CD4-positive, alpha-beta T cell treated with Interleukin-15 for 1 hour (primary cell): ENCODE measurements around the gene OR2B2.
"Not testable (repeated sequence)": the region's sequence is repeated elsewhere in the genome, so short reads cannot be mapped to it uniquely, and the experiment has no call there.

ENCODE experiments used
- DNase-seq: peaks from one replicate; pipeline ENCODE4 v3.0.0-alpha.2; 2020

OR2B2 gene

DNA sequence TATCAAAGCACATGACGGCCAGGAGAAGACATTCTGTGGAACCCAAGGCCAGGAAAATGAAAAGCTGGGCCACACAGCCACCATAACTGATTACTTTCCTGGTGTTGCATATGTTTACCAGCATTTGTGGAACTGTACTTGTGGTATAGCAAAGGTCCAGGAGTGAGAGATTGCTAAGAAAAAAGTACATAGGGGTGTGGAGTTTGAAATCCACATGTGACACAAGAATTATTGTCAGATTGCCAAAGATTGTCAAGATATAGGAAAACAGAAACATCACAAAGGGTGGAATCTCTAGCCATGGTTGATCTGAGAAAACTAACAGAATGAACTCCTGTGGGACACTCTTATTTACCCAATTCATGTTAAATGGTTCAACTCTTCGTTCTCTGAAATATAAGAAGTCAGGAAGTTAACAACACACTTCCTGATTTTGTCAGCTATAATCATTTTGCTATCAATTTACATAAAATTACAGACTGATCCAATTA is at the start of gene OR2B2:
Gene OR2B2 (minus strand): TSS at position 441 of the 491 bp plus-strand sequence. CDS start 77 bp downstream, at position 364.
- no peak for DNase-seq

DNA sequence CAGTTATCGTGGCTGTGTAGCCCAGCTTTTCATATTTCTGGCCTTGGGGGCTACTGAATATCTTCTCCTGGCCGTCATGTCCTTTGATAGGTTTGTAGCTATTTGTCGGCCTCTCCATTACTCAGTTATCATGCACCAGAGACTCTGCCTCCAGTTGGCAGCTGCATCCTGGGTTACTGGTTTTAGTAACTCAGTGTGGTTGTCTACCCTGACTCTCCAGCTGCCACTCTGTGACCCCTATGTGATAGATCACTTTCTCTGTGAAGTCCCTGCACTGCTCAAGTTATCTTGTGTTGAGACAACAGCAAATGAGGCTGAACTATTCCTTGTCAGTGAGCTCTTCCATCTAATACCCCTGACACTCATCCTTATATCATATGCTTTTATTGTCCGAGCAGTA is 45.3 kb upstream of the OR2B2 start:
- DNase-seq, result no peak

DNA sequence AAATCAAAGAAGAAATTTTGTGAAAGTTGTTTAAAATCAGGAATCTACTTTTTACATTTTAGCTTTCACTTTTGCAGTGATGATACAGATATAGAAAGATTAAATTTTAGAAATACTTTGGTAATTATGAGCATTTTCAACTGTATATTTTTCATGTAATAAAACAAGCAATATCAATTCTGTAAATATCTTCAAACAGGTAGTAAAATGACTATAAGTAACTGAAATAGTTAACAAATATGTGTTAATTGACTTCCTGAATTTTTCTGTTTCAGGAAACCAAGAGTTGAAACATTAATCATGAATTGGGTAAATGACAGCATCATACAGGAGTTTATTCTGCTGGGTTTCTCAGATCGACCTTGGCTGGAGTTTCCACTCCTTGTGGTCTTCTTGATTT is 44.7 kb upstream of the OR2B2 start, which contains the start of gene OR2B6:
Gene OR2B6 (plus strand): TSS at position 301 of the 400 bp plus-strand sequence. CDS start 0 bp downstream, at position 301.
- DNase-seq, result no peak

DNA sequence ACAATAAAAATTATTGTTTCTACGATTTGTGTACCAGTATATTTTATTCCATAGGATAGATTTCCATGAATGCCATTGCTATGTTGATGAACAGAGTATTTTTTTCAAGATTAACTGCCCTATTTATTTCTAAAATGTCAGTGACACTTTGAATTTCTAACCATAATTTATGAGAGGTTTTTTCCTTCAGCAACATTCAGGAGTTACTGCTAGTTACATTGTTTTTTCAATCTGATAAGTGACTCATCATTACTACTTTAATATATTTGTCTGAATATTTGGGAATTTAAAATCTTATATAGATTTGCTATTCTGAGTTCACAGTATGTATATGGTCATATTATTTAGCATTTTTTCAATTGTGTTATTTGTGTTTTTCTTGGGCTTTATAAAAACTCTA is 38.8 kb upstream of the OR2B2 start:
- DNase-seq, result no peak

DNA sequence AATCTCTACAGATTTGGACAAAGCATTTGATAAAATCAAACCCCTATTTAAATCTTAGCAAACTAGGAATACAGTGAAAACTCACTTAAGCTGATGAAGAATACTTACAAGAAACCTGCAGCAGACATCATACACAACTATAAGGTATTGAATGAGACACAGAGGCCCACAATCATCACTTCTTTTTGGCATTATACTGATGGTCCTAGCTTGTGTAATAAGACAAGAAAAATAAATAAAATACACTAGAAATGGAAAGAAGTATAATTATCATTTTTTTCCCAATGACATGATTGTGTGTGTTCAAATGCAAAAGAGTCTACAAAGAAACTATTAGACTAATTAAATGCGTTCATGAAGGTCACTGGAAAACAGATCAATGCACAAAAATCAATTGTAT is 36.0 kb upstream of the OR2B2 start:
- no peak for DNase-seq

DNA sequence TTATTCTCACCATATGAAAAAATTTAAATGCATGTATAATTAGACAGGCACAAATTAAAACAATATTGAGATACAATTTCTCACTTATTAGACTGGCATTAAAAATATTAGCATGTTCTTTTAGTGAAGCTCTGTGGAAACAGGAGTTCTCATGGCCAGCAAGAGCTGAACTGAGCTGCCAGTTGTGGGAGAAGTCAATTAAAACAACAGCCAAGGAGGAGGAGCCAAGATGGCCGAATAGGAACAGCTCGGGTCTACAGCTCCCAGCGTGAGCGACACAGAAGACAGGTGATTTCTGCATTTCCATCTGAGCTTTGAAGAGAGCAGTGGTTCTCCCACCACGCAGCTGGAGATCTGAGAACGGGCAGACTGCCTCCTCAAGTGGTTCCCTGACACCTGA is 30.9 kb upstream of the OR2B2 start:
- DNase-seq, result not testable (repeated sequence)

DNA sequence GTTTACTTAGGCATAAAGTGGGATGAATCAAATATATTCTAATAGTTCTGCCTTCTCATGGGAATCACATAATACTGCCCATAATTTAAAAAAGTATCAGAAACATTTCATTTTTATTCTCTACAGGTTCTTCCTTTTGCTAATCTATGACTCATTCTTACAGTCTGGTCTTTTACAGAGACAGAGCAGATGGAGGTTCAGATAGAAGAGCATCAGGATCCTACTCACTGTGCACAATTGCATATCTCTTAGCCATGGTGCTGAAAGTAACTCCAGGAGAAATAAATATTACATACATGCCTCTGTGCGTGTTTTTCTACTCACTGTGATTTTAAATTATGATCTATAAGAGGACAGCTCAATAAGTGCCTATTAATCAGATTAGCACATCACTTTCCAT is 28.6 kb upstream of the OR2B2 start:
- no peak for DNase-seq

DNA sequence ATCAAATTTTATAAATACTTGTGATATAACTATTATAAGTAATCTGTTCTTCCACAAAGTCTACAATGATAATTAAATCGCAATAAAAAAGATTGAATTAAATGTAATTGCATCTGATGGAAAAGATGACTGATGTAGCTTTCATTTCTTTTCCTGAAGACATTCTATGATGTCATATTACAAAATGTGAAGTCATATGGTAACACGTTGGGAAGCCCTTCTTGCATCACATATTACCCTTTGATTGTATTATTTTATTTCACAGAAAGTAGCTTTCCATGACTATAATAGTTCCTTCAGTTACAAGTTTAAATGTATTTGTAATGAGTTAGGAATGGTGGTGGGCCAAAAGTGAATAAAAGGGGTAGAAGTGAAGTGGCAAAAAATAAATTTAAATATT is 19.0 kb upstream of the OR2B2 start:
- no peak for DNase-seq

DNA sequence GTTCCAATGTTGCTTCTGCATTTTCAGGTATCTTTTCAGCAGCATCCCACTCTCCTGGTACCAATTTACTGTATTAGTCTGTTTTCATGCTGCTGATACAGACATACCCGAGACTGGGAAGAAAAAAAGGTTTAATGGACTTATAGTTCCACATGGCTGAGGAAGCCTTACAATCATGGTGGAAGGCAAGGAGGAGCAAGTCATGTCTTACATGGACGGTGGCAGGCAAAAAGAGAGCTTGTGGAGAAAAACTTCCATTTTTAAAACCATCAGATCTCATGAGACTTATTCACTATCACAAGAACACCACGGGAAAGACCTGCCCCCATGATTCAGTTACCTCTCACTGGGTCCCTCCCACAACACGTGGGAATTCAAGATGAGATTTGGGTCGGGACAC is 17.7 kb upstream of the OR2B2 start:
- not testable (repeated sequence) for DNase-seq

DNA sequence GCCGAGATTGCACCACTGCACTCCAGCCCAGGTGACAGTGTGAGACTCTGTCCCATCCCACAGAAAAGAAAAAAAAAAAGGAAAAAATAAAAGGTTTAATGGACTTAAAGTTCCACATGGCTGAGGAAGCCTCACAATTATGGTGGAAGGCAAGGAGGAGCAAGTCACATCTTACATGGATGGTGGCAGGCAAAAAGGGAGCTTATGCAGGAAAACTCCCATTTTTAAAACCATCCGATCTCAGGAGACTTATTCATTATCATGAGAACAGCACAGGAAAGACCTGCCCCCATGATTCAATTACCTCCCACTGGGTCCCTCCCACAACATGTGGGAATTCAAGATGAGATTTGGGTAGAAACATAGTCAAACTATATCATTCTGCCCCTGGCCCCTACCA is 15.8 kb upstream of the OR2B2 start:
- not testable (repeated sequence) for DNase-seq

DNA sequence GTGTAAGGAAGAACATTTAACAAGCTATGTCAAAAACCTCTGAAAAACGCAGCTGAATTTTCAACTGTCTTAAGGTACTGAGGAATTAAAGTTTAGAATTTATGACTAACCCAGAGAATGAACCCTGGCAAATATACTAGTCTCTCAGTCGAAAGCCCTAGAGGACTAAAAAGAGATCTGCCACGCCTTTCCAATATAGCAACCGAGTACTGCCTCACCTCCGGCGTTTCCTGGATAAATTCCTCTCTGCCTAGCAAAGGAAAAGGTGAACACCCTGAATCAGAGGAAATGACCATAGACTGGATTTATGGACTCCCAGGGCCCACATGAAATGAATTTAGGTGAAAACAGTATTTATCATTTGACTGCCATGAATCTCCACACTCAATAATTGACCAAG is 12.0 kb upstream of the OR2B2 start:
- no peak for DNase-seq

DNA sequence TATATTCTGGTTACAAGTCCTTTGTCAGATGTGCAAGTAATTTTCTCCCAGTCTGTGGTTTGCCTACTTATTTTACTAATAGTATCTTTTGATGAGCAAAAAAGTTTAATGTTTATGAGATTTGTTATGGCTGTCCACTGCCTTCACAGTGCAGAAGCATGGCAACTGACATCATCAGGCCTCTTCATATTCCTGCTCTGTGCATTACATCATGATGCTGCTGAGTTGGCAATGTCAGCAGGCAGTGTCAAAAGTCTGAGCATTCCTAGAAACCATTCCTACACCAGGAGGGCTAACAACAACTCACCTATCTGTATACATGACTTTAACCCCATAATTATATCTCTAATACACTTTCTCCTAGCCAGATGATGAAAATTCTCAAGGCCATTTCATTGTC is 10.8 kb upstream of the OR2B2 start:
- no peak for DNase-seq

DNA sequence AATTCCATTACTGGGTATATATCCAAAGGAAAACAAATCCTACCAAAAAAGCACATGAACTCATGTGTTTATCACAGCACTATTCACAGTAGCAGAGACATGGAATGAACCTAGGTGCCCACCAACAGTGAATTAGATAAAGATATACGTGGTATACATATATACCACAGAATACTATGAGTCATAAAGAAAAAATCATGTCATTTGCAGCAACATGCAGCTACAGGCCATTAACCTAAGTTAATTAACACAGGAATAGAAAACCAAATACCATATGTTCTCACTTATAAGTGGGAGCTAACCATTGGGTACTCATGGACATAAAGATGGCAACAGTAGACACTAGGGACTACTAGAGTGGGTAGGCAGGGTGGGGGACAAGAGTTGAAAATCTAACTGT is 4.2 kb downstream of the OR2B2 start:
- no peak for DNase-seq

DNA sequence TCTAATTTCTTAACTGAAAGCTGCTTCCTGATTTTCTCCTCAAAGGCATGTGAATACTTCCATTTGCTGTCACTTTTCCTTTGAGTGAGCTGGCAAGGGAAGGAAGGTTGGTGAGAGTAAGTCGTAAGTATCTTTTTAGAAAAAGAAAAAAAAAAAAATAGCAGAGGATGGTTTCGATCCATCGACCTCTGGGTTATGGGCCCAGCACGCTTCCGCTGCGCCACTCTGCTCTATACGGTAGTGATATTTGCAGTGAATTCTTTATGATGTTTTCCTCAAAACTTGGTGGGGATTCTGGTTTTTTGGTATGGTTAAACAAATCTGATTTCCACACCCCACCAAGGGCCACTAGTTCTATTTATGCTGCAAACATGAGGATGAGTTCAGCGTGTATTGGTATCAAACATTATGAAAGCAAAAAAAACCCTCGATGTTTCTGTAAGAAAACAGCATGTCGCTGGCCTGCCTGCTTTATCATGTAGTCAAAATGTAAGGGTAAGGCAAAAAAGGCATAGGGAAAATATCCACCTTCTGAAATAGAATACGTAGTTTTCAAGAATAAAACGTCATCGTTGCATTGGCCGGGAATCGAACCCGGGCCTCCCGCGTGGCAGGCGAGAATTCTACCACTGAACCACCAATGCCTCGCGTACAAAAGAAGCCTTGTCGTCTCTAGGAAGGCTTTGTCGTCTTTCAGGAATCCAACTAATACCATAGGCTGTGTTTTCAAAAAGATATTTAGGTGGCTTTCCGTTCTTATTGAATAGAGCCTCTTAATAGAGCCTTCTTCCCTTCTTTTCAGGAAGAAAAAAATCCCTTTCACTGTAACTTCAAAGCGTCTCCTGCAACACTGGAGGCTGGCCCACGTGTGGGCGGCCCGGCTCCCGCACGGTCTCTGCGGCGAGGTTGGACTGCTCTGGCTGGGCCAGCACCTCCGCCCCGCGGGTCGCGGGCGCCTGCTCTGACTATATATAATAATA is 9.6 kb downstream of the OR2B2 start:
- DNase-seq, result peak; percentile 86

DNA sequence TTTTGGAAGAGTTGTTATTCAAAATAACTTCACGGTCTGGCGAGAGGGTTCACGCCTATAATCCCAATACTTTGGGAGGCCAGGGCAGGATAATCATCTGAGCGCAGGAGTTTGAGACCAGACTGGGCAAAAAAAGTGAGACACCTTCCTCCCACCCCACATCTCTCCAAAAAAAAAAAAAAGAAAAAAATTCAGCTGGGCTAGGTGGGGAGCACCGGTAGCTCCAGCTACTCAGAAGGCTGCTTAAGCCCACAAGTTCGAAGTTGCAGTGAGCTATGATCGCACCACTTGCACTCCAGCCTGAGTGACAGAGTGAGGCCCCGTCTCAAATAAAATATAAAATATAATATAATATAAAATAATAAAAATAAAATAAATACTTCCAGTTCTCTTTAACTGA is 10.4 kb downstream of the OR2B2 start:
- no peak for DNase-seq

DNA sequence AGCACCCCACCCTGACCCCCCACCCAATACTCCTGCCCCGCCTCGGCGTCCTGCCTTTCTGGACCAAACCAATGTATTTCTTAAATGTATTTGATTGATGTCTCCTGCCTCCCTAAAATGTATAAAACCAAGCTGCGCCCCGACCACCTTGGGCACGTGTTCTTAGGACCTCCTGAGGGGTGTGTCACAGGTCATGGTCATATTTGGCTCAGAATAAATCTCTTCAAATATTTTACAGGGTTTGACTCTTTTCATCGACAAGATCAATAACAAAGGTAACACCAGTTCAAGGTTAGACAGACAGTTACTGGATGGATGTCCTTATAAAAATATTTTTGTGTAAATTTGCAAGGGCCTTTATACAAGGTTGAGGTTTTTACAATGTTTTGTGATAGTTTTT is 12.0 kb downstream of the OR2B2 start:
- DNase-seq, result not testable (repeated sequence)

DNA sequence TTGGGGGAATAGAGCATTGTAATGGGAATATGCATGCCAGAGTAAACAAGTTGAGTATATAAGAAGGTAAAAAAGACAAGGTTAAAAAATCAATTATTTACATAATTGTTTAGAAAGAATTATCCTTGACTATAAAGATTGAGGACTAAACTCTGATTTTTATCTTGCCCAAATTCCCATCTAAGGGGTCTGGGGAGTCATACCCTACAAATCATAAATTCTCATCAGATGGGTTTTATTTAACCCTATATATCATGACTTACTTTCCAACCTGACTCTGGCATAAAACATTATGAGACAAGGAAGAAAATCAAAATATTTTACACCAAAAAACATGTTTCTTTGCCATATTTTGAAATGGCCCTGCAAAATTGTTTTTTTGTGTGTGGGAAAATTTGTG is 12.7 kb downstream of the OR2B2 start:
- no peak for DNase-seq

DNA sequence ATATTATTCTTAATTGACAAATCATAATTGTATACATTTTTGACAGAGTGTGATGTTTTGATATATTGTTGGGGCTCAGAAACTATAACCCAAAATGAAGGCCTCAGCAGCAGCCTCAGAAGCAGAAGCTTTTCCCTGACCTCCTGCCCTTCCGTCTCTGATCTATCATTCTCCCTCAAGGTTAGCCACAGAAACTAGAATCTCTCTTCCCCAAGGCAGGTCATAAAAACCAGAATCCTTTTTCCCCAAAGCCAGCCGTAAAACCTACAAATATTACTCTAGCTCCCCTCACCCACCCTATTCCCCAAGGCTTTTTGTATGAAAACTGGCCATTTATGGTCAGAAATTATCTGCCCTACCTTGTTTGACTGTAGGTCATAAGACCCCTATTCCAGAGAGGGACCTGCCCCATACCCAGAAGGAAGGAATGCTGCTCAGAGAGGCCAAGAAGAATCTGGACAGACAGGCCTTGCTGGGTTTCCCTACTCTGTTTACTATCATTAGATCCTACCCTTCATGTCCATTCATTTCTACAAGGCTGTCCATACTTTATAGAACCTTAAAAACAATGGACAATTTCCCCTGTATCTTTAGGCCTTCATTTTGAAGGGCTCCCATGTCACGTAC is 14.5 kb downstream of the OR2B2 start:
- no peak for DNase-seq

DNA sequence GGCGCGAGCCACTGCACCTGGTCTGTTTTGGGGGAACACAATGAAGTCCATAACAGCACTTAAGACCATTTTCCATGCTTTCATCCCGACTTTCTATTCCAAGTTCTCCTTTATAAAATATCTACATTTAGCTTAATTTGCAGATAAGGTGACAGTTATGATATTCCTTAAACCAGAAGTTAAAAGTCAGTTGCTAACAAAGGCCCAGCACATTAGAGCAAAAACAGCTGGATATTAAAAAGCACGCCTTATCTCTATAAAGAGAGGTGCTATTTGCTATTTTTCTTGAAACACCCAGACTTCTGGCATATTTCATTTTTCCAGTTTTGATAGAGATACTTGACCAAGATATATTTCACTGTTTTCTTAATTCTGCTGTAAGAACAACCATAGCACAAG is 15.8 kb downstream of the OR2B2 start:
- no peak for DNase-seq

DNA sequence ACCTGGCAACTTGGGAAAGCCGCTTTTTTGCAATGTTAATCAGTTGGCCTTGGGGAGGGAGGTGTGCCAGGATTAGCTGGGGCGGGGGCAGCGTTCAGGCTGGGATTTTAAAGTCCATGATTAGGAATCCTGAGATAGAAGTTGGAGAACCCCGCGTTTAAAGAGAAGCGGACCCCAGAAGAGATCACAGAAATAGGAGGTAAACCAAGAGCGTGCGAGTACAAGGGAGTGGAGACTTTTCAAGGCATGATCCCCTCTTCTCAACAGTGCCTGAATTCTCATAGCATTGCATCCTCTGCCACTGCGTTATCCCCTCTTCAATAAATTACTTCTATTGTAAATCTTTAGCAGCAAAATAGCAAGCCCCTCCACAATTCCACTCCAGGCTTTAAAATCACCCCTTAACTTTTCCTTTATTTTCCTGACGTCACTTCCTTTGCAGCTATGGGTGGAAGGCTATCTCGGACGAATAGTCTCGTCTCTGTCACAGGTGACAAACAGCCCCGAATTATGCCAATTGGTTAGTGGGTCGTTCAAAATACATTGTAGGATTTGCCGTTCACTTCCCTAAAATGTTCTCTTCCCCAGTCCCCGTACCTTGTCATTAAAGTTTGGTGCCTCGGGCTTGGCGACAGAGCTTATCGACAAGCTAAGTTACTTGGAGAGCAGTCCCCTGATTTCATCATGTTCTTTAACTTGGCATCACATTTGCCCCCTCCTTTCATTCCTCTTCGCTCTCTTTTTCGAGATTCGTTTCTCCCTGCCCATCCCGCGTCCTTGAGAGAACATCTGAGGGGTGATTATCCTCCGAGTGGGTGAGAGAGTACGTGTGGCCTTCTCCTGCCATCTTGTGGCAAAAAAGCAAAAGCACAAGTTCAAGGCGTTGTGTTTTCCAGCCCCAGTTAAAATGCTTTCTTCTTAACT is 17.1 kb downstream of the OR2B2 start:
- DNase-seq, result peak; percentile 76

DNA sequence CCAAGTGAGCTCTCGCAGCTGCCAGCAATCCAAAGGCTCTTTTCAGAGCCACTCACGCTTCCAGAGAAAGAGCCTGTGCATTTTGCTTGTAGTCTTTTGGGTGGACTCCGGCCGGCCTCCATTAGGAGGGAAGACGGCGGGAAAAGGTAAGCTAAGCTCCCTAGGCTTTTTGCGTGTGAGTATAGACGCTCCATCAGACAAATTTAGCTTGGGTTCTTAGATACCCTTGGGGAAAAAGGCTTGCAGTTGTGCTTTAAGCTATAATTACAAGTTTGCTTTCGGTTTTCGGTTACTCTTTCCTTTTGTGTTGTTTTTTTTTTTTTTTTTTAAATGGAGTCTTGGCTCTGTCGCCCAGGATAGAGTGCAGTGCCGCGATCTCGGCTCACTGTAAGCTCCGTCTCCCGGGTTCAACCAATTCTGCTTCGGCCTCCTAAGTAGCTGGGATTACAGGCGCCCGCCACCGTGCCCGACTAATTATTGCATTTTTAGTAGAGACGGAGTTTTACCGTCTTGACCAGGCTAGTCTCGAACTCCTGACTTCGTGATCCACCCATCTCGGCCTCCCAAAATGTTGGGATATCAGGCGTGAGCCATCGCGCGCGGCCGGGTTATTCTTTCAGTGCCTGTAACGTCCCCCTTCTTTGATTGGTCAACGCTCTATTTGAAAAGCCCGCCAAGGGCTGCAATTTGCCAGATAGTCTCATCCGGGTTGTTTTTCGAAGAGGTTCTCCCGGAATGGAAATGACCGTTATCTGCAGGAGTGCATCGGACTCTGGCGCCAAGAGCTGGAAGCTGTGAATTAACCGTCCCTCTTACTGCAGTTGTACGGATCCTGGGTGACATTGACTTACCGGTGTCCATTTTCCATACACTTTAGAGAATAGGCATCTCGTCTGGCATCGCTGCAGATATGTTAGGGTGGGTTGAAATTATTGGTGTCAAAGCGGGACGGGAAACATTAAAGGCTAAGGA is 18.1 kb downstream of the OR2B2 start:
- DNase-seq, result peak; percentile 83
